HG02981 (cell line): ENCODE data around the gene C14orf180.

Experiments
- ATAC-seq: cut with Tn5 transposase; IDR thresholded peaks from one replicate; pipeline ENCODE4 v1.9.1; 2021; ENCODE audit warnings: mild to moderate bottlenecking, moderate library complexity; ENCODE audit not compliant: unreplicated experiment

C14orf180 gene

GRCh38 chr14:104592292-104592672 lies 12.7 kb downstream of the C14orf180 start:
- no peak for ATAC-seq

DNA sequence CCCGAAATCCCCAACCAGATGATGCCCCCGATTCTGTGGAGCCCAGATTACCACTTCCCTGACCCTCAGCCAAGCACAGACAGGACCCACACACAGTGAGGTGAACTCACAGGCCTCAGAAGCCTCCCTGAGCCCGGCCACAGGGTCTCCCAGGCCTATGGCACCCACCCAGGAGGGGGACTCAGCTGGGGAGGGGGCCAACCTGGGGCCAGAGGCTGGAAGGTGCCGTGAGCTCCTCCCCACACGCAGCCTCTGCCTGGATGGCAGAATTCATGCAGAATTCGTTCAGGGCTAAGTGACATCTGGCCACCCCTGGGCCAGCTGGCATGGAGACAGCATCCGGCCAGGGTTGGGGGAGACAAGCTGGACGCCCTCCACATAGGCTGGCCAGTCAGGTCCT lies 13.2 kb downstream of the C14orf180 start:
- ATAC-seq: no peak

GRCh38 chr14:104593241-104593701 lies 13.7 kb downstream of the C14orf180 start:
- ATAC-seq: no peak

DNA sequence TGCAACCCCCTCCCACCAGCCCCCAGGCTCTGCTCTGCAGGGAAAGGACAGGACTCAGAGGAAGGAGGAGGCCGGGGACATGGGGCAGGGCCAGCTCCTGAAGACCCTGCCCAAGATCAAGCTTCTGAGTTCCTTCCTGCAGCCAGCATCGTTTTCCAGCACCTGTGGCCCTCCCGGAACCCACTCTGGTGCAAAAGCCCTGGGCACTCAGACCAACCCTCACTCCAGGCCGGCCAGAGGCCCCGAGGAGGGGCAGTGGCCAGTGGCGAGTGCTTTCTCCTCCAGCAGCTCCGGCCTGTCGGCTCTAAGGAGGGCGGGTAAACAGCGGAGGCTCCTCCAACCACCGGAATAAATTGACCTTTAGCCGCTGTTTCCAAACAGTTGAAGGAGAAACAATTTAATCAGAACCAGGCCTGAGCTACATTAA lies 14.2 kb downstream of the C14orf180 start:
- no peak for ATAC-seq

- no peak for ATAC-seq
Observed at GRCh38 chr14:104594310-104595046, 14.9 kb downstream of the C14orf180 start.

- no peak for ATAC-seq
Observed at GRCh38 chr14:104595116-104595675, 15.6 kb downstream of the C14orf180 start.

DNA sequence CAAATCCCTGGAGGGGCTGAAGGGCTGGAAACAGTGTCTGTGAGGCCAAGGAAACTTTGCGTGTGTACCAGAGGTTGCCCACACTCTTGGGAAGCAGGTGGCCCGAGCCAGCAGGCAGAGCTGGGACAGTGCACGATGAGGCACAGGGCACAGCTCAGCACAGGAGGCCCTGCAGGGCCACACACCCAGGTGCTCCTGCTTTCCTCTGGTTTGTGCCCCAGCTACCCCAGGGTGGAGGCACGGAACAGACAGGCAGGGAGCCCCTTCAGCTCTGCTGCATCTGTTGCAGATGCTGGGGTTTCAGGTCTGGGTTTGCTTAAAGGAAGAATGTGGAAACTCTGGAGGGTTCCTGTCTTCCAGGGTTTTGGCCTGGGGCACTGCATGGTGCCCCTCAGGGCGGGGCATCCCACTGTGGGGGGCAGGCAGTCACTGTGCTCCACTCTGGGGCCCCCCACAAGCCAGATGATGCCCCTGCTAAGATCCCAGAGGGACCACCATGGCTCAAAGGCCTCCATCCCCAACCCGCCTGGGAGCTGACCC lies 16.4 kb downstream of the C14orf180 start:
- no peak for ATAC-seq

DNA sequence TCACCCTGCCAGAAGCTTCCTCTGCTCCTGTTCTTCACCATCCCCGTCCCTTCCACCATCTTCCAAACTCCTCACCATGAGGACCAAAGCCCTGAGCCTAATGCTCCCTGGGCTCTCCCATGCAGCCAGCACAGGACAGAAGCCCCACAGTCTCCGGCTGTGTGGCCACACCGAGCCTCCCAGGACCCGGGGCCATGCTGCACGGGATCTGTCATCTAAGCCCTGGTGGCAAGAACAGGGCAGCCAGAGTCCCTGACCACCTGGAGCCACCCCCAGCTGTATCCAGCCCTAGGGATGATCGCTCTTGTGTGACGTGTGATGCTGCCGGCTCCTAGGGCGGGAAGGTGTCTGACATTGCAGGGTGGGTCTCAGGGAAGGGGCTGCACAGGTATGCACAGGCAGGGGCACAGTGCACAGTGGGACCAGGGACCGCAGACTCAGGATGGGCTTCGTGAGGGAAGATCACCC lies 16.9 kb downstream of the C14orf180 start:
- no peak for ATAC-seq

DNA sequence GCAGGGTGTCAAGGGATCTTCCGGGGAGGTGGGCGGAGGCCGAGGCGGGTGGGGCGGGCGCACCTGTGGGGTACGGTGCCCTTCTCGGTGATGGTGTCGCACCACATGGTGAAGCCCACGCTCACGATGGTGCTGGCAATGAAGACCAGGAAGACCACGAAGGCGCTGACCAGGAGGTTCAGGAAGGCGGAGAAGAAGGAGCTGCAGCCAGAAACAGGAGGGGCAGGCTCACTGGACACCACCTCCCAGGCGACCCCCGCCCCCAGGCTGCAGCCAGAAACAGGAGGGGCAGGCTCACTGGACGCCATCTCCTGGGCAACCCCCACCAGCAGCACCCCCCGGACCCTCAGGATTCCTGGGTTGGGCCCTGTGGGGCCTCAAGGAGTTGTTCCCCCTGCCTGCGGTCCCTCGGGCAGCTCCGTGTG lies 17.4 kb downstream of the C14orf180 start:
- ATAC-seq: no peak

DNA sequence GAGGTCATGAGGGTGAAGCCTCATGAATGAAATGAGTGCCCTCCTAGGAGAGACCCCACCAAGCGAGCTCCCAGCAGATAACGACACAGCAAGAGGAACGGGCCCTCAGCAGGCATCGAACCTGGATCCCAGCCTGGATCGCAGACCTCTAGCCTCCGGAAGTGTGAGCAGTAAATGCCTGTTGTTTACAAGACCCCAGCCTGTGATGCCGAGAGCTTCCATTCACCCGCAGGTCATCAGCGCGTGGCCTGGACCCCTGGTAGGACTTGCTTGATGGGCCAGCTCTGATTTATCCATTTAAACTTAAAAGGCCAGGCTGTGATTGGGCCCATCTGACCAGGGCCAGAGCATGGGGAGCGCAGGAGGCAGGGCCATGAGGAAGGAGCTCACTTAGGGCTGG lies 18.0 kb downstream of the C14orf180 start:
- no peak for ATAC-seq

- no peak for ATAC-seq
Observed at GRCh38 chr14:104598039-104598909, 18.7 kb downstream of the C14orf180 start.

DNA sequence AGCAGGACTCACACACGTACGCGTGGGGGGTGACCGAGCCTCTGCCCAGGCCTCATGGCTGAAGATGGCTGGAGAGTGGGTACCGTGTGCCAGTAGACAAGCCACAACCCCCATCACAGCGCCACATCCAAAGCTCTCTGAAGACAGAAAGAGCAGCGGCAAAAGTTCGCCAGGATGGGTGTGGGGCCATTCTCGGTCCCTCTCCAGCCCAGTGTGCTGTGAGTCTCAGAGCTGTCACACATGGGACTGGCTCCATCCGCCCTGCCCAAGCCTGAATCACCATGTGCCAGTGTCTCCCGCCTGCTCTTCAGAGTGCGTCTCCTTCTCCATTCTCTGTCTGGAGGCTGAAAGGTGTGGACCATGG lies 19.3 kb downstream of the C14orf180 start:
- ATAC-seq: no peak

DNA sequence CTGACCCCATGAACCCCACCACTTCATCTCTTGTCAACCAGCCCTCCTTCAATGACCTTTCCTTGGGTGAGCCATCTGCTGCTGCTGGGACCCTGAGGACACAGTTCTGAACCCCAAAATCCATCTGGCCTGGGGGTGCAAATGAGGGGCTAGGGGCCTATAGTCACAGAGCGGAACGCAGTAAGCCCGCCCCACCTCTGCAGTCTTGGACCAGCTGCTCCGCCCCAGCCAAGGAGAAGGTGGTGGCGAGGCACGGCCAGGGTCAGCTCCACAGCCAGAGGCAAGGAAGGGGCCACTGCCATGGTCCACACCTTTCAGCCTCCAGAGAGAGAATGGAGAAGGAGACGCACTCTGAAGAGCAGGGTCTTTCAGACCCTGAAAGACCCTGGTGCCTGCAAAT lies 19.9 kb downstream of the C14orf180 start:
- ATAC-seq: no peak

- ATAC-seq: no peak
Observed at GRCh38 chr14:104600141-104600643, 20.6 kb downstream of the C14orf180 start.

DNA sequence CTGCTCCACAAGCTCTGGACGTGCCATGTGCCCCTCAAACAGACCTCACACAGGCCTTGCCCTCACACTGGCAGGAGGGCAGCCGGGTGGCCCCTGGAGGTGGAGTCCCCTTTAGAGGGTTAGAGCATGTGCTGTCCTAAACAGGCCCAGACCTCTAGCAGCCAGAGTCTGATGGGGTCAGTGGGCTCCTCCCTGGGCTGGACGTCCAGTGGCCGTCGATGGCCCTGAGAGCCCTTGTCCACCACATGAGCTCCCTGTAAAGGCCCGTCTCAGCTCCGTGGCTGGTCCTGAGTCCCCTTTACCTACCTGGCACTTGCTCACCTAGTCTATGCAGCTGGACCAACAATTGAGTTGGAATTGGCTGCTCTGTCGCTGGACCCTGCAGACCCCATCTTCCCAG lies 21.2 kb downstream of the C14orf180 start:
- ATAC-seq: no peak

- ATAC-seq: no peak
Observed at GRCh38 chr14:104601786-104602185, 22.2 kb downstream of the C14orf180 start.

DNA sequence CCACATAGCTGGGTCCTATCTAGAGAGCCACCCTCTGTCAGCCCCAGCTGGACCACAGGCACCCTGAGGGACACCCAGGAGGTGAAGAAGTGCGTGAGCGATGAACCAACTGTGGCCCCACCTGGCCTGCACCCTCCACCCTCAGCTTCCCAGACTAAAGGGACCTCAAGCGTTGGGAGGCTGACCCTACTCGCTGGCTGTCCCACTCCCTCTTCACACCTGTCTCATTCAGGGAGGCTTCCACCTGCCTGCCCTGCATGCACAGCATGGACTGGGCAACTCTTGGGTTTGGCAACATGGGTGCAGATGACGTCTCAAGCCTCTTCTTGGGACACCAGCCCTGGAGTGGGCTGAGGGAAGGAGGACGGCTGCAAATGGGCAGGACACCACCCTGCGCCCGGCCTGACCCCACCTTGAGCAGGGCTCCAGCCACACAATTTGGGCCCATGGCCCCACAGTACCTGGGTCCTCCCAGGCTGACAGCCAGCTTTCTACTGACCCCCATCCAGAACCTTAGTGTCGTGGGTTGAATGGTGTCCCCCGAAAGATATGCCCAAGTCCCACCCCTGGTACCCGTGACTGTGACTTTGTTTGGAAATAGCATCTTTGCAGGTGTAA lies 22.9 kb downstream of the C14orf180 start:
- no peak for ATAC-seq

DNA sequence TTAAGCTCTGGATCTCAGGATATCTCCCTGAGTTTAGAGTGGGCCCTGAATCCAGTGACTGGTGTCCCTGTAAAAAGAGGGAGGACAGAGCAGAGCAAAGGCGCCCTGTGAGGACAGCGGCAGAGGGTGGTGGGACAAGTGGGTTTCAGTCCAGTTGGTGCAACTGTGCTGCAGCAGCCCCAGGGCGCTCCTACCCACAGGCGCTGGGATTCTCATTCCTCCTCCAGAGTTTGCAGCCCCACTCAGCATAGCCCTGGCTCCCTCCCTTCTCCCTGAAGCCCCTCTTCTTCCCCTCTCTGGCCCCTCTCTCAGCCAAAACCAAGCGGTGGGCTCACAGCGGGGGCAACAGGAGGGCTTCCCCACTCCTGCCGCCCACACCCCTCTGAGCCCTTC lies 23.4 kb downstream of the C14orf180 start:
- ATAC-seq: no peak

- no peak for ATAC-seq
Observed at GRCh38 chr14:104603711-104604401, 24.3 kb downstream of the C14orf180 start.
